ENCODE data around the gene ODC1. TPM values are rescaled to one million over a fixed set of nuclear protein-coding genes. Genes with fewer than 3 reads are reported as not detected.
A peak's percentile ranks its signal among the peaks of the same experiment; 100 is the strongest.

Gene ODC1
- total RNA-seq, 1 experiment from 2014 or later = 231 TPM

GRCh38 chr2:10497797-10498251 is 49.7 kb upstream of the ODC1 start:
- Histone ChIP-seq H2AFZ (ENCODE audit: low read depth, low read length, poor library complexity, severe bottlenecking) (peak overlapping the region; percentile 49), H3K9ac (ENCODE audit: low read length) (no peak overlapping the region), H3K79me2 (ENCODE audit: insufficient read depth, low read length) (no peaks in the 10 kb centered on the region), H3K4me2 (ENCODE audit: low read length) (peak overlapping the region; percentile 78), H3K9me3 (ENCODE audit: control insufficient read depth in 1 of 2, insufficient read depth in 1 of 2, low read depth in 1 of 2, low read length in 2 of 2) (no peaks in the 10 kb centered on the region), H3K9me2 (ENCODE audit: insufficient read depth) (no peaks in the 10 kb centered on the region), H3K36me3 (ENCODE audit: control insufficient read depth in 1 of 2, insufficient read depth in 2 of 2, low read length in 2 of 2) (no peaks in the 10 kb centered on the region), H4K20me1 (ENCODE audit: insufficient read depth) (no peaks in the 10 kb centered on the region), H3K4me1 (ENCODE audit: control insufficient read depth in 1 of 2, insufficient read depth in 2 of 2, low read length in 2 of 2) (peaks cover 9 to 18% of the 10 kb centered on the region in 2 experiments), H3K27me3 (ENCODE audit: insufficient read depth, low read length) (peaks cover 2% of the 10 kb centered on the region; the same call in 1 of the 2 replicates), H3K4me3 (replicated peaks in 1 of 2; ENCODE audit: low read depth in 1 of 2, low read length in 2 of 2) (peak overlapping the region; percentile 12 to 42), H3K27ac (ENCODE audit: low read depth, low read length) (no peak overlapping the region)
- RAD21 ChIA-PET (ENCODE audit: low non-redundant PET in 1 of 2, low total read pairs in 2 of 2, uncharacterized antibody in 2 of 2, unreplicated experiment in 2 of 2) = interaction anchor here in 1 of 2 experiments (0.9 kb wide), 1 partner anchor 63 kb away, joined by 3 read pairs; no protein-coding TSS in a partner anchor
- DNase-seq (ENCODE audit: low read depth, low spot score) (peak; percentile 49), ATAC-seq (peak; percentile 84)
- no TSS peak for BruUV-seq (replicated peaks)
- POLR2A ChIA-PET = no interaction called here
- intact Hi-C loops (cut with micrococcal nuclease) = no loop called here
- no peak for TF ChIP-seq YY1 (IDR thresholded peaks at IDR 0.05; ENCODE audit: extremely low read depth, insufficient replicate concordance, low read depth, low read length)
- TF ChIP-seq MAX (IDR thresholded peaks at IDR 0.05) = peak; percentile 84
- no peak for TF ChIP-seq CTCF (IDR thresholded peaks at IDR 0.05 in 2 of 3, conservative IDR thresholded peaks at IDR 0.05 in 1 of 3; ENCODE audit: borderline replicate concordance in 1 of 3, insufficient read depth in 1 of 3, low read depth in 2 of 3, low read length in 2 of 3)
- TF ChIP-seq JUND (IDR thresholded peaks at IDR 0.05) = peak; percentile 91
- TF ChIP-seq POLR2AphosphoS5 (IDR thresholded peaks at IDR 0.05; ENCODE audit: low read depth, low read length) = peak; percentile 53
- peak; percentile 91 for TF ChIP-seq FOSL1 (IDR thresholded peaks at IDR 0.05; ENCODE audit: low read depth)
- TF ChIP-seq EGR1 (IDR thresholded peaks at IDR 0.05; ENCODE audit: low read depth) = peak; percentile 54; the same call in 1 of the 2 replicates
- TF ChIP-seq TCF7L2 (IDR thresholded peaks at IDR 0.05; ENCODE audit: borderline replicate concordance, extremely low read depth, insufficient read depth, insufficient read length) = peak; percentile 70
- TF ChIP-seq SIN3A (IDR thresholded peaks at IDR 0.05; ENCODE audit: low read depth) = peak; percentile 98
- TF ChIP-seq SRF (IDR thresholded peaks at IDR 0.05; ENCODE audit: low read depth) = no peak
- peak; percentile 69; the same call in 1 of the 2 replicates for TF ChIP-seq SP1 (IDR thresholded peaks at IDR 0.05; ENCODE audit: low read depth)
- TF ChIP-seq CEBPB (IDR thresholded peaks at IDR 0.05; ENCODE audit: low read depth) = peak; percentile 75; the same call in 1 of the 2 replicates
- CTCF ChIA-PET = no interaction called here
